Activated naive CD8-positive, alpha-beta T cell treated with anti-CD3 and anti-CD28 coated beads, Interleukin-2, amount 10 ng/mL, durations not matched to agents 7 days and 5 days (primary cell): Measurements from ENCODE around the gene TIMM22. TPM values are rescaled to one million over a fixed set of nuclear protein-coding genes. Genes with fewer than 3 reads are reported as not detected.
"Not testable (repeated sequence)": the region's sequence is repeated elsewhere in the genome, so short reads cannot be mapped to it uniquely, and the experiment has no call there.

ENCODE experiments used
- ATAC-seq: fragments of 150-1000 bp; cut with Tn5 transposase; one replicate; pipeline ENCODE4 v1.10.0; 2021; ENCODE audit warnings: low read depth, moderate library complexity
- POLR2A ChIA-PET: fragments of 350-600 bp; sonication (Branson Sonifier 250); formaldehyde crosslinking; loops from one replicate; lab custom pipeline; 2021; ENCODE audit warnings: antibody characterized with exemption; lab: Charles Lee
- DNase-seq: peaks from one replicate; pipeline ENCODE4 v3.0.0; 2021
- H3K27ac Mint-ChIP-seq: one replicate; pipeline ENCODE4 v1.8.0; 2022; ENCODE audit warnings: mild to moderate bottlenecking, mixed read lengths
- H3K27me3 Mint-ChIP-seq: one replicate; pipeline ENCODE4 v1.8.0; 2022; ENCODE audit warnings: mild to moderate bottlenecking, moderate library complexity, mixed read lengths
- H3K36me3 Mint-ChIP-seq: one replicate; pipeline ENCODE4 v1.8.0; 2021; ENCODE audit warnings: mild to moderate bottlenecking, mixed read lengths
- H3K4me1 Mint-ChIP-seq: one replicate; pipeline ENCODE4 v1.8.0; 2021; ENCODE audit warnings: mixed read lengths
- H3K4me3 Mint-ChIP-seq: one replicate; pipeline ENCODE4 v1.8.0; 2022; ENCODE audit warnings: mild to moderate bottlenecking, moderate library complexity, mixed read lengths
- H3K9me3 Mint-ChIP-seq: one replicate; pipeline ENCODE4 v1.8.0; 2021; ENCODE audit warnings: mixed read lengths
- total RNA-seq, 2 experiments: library from RNA; stranded (reverse); gene quantifications; one replicate each; pipeline ENCODE4 v1.2.3, GENCODE V29; 2021

The TIMM22 gene
- total RNA-seq, 2 experiments from 2014 or later = 10.3 to 10.7 TPM

- Mint-ChIP-seq H3K4me3 (no peak overlapping the region), H3K27ac (no peak overlapping the region), H3K27me3 (peaks cover 40% of the 10 kb centered on the region), H3K4me1 (no peaks in the 10 kb centered on the region), H3K9me3 (no peaks in the 10 kb centered on the region), H3K36me3 (no peaks in the 10 kb centered on the region)
- no peak for DNase-seq
- POLR2A ChIA-PET = no interaction called here
- no peak for ATAC-seq
Observed at GRCh38 chr17:964876-965275, 32.1 kb upstream of the TIMM22 start.

GRCh38 chr17:965311-965989, 31.5 kb upstream of the TIMM22 start:
- Mint-ChIP-seq H3K27me3 (peaks cover 46% of the 10 kb centered on the region), H3K9me3 (no peaks in the 10 kb centered on the region), H3K36me3 (no peaks in the 10 kb centered on the region), H3K4me3 (no peak overlapping the region), H3K27ac (no peak overlapping the region), H3K4me1 (no peaks in the 10 kb centered on the region)
- no peak for DNase-seq
- no peak for ATAC-seq
- POLR2A ChIA-PET = no interaction called here

- ATAC-seq (no peak), DNase-seq (no peak)
- Mint-ChIP-seq H3K27ac (no peak overlapping the region), H3K27me3 (peaks cover 42% of the 10 kb centered on the region), H3K36me3 (no peaks in the 10 kb centered on the region), H3K4me3 (no peak overlapping the region), H3K4me1 (no peaks in the 10 kb centered on the region), H3K9me3 (no peaks in the 10 kb centered on the region)
- POLR2A ChIA-PET = no interaction called here
Observed at GRCh38 chr17:967122-967521, 29.8 kb upstream of the TIMM22 start.

GRCh38 chr17:968812-969730, 27.9 kb upstream of the TIMM22 start:
- ATAC-seq = no peak
- Mint-ChIP-seq H3K36me3 (no peaks in the 10 kb centered on the region), H3K4me3 (no peak overlapping the region), H3K4me1 (no peaks in the 10 kb centered on the region), H3K27me3 (peaks cover 33% of the 10 kb centered on the region), H3K27ac (no peak overlapping the region), H3K9me3 (no peaks in the 10 kb centered on the region)
- POLR2A ChIA-PET = no interaction called here
- DNase-seq = no peak

- DNase-seq (no peak), ATAC-seq (no peak)
- H3K4me3 Mint-ChIP-seq = peak overlapping the region; percentile 35
- POLR2A ChIA-PET = no interaction called here
- no peaks in the 10 kb centered on the region for H3K9me3 Mint-ChIP-seq
- H3K4me1 Mint-ChIP-seq = no peaks in the 10 kb centered on the region
- peaks cover 30% of the 10 kb centered on the region for H3K27me3 Mint-ChIP-seq
- H3K27ac Mint-ChIP-seq = no peak overlapping the region
- no peaks in the 10 kb centered on the region for H3K36me3 Mint-ChIP-seq
Observed at GRCh38 chr17:969811-970355, 27.0 kb upstream of the TIMM22 start.

GRCh38 chr17:970364-970763, 26.6 kb upstream of the TIMM22 start:
- Mint-ChIP-seq H3K27ac (no peak overlapping the region), H3K9me3 (no peaks in the 10 kb centered on the region), H3K27me3 (peaks cover 34% of the 10 kb centered on the region), H3K4me1 (no peaks in the 10 kb centered on the region), H3K4me3 (no peak overlapping the region), H3K36me3 (no peaks in the 10 kb centered on the region)
- DNase-seq = no peak
- no peak for ATAC-seq
- POLR2A ChIA-PET = no interaction called here

GRCh38 chr17:971861-972260, 25.1 kb upstream of the TIMM22 start:
- H3K9me3 Mint-ChIP-seq, H3K4me1 Mint-ChIP-seq, POLR2A ChIA-PET, H3K36me3 Mint-ChIP-seq, H3K4me3 Mint-ChIP-seq, H3K27ac Mint-ChIP-seq, DNase-seq, ATAC-seq: not testable (repeated sequence)
- H3K27me3 Mint-ChIP-seq = peaks cover 41% of the 10 kb centered on the region

GRCh38 chr17:973053-973452, 23.9 kb upstream of the TIMM22 start:
- H3K4me3 Mint-ChIP-seq = no peak overlapping the region
- peaks cover 51% of the 10 kb centered on the region for H3K27me3 Mint-ChIP-seq
- POLR2A ChIA-PET = interaction anchor here (0.7 kb wide), 1 partner anchor 182 kb away, joined by 3 read pairs; no protein-coding TSS in a partner anchor

GRCh38 chr17:974778-975177, 22.2 kb upstream of the TIMM22 start:
- H3K4me1 Mint-ChIP-seq, H3K9me3 Mint-ChIP-seq, ATAC-seq, H3K27ac Mint-ChIP-seq, POLR2A ChIA-PET, DNase-seq, H3K4me3 Mint-ChIP-seq, H3K36me3 Mint-ChIP-seq: not testable (repeated sequence)
- peaks cover 38% of the 10 kb centered on the region for H3K27me3 Mint-ChIP-seq

More at GRCh38 chr17:973053-973452, 23.9 kb upstream of the TIMM22 start:
- DNase-seq = no peak
- no peaks in the 10 kb centered on the region for H3K9me3 Mint-ChIP-seq
- no peak for ATAC-seq
- H3K4me1 Mint-ChIP-seq = no peaks in the 10 kb centered on the region
- H3K36me3 Mint-ChIP-seq = no peaks in the 10 kb centered on the region
- H3K27ac Mint-ChIP-seq = no peak overlapping the region

- POLR2A ChIA-PET = no interaction called here
- Mint-ChIP-seq H3K27me3 (peaks cover 31% of the 10 kb centered on the region), H3K4me1 (peaks cover 4% of the 10 kb centered on the region), H3K4me3 (no peak overlapping the region), H3K36me3 (no peaks in the 10 kb centered on the region), H3K9me3 (no peaks in the 10 kb centered on the region), H3K27ac (no peak overlapping the region)
- DNase-seq = no peak
- no peak for ATAC-seq
Observed at GRCh38 chr17:975371-975915, 21.5 kb upstream of the TIMM22 start.

GRCh38 chr17:976312-976711, 20.6 kb upstream of the TIMM22 start:
- DNase-seq = no peak
- POLR2A ChIA-PET = no interaction called here
- Mint-ChIP-seq H3K27me3 (peaks cover 29% of the 10 kb centered on the region), H3K27ac (no peak overlapping the region), H3K9me3 (no peaks in the 10 kb centered on the region), H3K4me3 (no peak overlapping the region), H3K36me3 (no peaks in the 10 kb centered on the region), H3K4me1 (peaks cover 10% of the 10 kb centered on the region)
- ATAC-seq = no peak

- peaks cover 10% of the 10 kb centered on the region for H3K4me1 Mint-ChIP-seq
- H3K27me3 Mint-ChIP-seq = peaks cover 29% of the 10 kb centered on the region
- H3K4me3 Mint-ChIP-seq = no peak overlapping the region
- no peak overlapping the region for H3K27ac Mint-ChIP-seq
- ATAC-seq (no peak), DNase-seq (no peak)
- no peaks in the 10 kb centered on the region for H3K36me3 Mint-ChIP-seq
- POLR2A ChIA-PET = no interaction called here
- H3K9me3 Mint-ChIP-seq = no peaks in the 10 kb centered on the region
Observed at GRCh38 chr17:977166-977565, 19.8 kb upstream of the TIMM22 start.
